Skin of body (tissue), 2 donors: ENCODE results near the gene SLC40A1. TPM values are rescaled to one million over a fixed set of nuclear protein-coding genes. Genes with fewer than 3 reads are reported as not detected.

Experiments used
- DNase-seq: peaks from one replicate; lab custom pipeline; 2025; lab: John Stamatoyannopoulos, UW
- total RNA-seq: library from RNA; depleted of rRNA; stranded (reverse); fragments of >200 nt; gene quantifications from one replicate; pipeline ENCODE4 v1.2.3, GENCODE V29; 2014

The SLC40A1 gene
- total RNA-seq, 1 donor from 2014 or later, result 265 TPM

DNA sequence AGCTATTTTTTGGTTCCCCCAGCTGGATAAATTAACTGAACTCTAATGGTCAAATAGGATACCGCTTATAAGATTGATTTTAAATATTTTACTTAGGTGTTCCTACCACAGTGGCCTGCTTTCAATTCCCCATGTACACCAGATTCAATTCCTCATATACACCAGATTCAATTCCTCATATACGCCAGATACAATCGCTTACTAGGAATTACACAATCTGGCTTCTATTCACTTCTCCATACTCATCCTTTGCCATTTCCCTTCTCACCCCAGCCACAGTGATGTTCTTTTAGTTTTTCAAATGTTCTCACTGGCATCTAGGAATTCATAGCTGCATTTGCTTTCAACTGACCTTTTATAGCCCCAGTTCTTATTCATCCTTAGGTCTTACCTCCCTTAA, 66.5 kb downstream of the SLC40A1 start:
- no peak for DNase-seq

DNA sequence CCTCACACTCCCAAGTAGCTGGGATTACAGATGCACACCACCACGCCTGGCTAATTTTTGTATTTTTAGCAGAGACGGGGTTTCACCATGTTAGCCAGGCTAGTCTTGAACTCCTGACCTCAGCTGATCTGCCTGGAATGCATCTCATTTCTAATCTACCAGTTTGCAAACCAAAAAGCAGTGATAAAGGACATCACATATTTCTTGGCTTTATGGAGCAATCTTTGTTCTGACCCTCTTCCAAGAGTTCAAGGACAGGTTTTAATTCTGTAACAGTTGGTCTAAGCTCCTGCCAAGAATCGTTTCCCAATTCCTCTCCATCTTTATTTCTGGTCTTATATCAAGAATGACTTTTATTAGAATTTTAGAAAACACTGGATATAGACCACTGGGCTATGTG, 67.7 kb downstream of the SLC40A1 start:
- no peak for DNase-seq

DNA sequence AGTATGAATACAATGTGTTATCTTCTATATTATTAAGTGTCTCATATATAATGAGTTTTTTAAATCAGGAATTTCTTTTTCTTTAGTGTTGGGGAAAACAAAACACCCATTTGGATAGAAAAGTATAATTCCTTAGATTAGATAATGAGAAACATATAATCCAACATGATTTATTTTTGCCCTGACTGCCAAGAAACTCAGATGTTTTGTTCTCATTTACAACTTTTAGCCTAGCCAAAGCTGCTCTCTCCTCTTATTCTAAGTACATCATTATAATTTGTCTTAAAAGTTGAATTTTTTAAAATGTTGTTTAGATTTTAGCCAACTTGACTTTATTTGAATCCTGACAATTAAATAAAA, 68.6 kb downstream of the SLC40A1 start:
- DNase-seq, result no peak

DNA sequence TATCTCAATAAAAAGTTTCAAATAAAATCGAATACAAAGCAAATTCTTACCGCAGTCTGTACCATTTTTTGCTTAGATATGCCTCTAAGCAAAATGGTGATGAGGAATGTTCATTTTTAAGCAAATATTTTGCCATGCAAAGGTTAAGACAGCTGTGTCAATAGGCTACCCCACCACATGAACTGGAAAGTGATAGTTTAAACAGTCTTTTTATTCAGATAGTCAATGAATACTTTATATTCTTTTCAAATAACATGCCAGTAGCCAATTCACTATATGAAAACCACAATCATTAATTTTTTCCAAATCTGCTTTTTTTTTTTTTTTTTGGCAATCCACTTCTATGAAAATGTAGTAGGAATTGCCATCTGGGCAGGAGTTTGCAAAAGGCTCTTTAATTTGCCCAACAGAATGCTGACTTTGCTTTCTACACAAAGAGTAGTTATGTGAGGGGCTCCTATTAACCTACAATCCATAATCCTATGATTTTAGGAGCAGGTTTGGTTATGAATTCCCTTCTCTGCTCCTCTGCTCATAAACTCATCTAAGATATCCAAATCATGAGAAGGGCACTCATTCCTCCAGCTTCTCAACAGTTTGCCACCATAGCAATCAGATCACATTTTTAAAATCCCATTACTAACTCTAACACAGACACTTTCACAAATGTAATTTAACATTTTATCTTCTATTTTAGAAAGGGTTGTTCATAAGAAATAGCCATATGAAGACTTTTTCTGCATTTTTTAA, 69.2 kb downstream of the SLC40A1 start:
- DNase-seq, result no peak

Other genes with a start within 250 kb of the SLC40A1 start
- gene WDR75, start 139.3 kb downstream of the SLC40A1 start, total RNA-seq, result 67.0 TPM
- gene ASNSD1, start 80.7 kb upstream of the SLC40A1 start, total RNA-seq, result 41.9 TPM
- 15.9 TPM for gene ANKAR, start 93.9 kb upstream of the SLC40A1 start, total RNA-seq
- 10.8 TPM for gene OSGEPL1, start 182.0 kb upstream of the SLC40A1 start, total RNA-seq
- 45.8 TPM for gene ORMDL1, start 203.6 kb upstream of the SLC40A1 start, total RNA-seq
- gene PMS1, start 203.7 kb upstream of the SLC40A1 start, total RNA-seq, result 27.5 TPM